Endothelial cell of umbilical vein (primary cell): Measurements from ENCODE around the gene SSUH2. TPM values are rescaled to one million over a fixed set of nuclear protein-coding genes. Genes with fewer than 3 reads are reported as not detected.

Experiments
- BruUV-seq: library from RNA; stranded (reverse); fragments of 400-500 nt; replicated peaks from 2 replicates; lab custom pipeline; 2021; lab: Mats Ljungman, UMichigan
- CTCF ChIA-PET: fragments of 300-600, 350-600 bp; sonication (Branson Sonifier 250); formaldehyde crosslinking; loops from one replicate; lab custom pipeline; 2021; ENCODE audit warnings: antibody characterized with exemption, inconsistent platforms; lab: Charles Lee
- POLR2A ChIA-PET: fragments of 300-600, 350-600 bp; sonication (Branson Sonifier 250); formaldehyde crosslinking; loops from one replicate; lab custom pipeline; 2021; ENCODE audit warnings: antibody characterized with exemption, inconsistent platforms; lab: Charles Lee
- DNase-seq: peaks from one replicate; pipeline ENCODE4 v3.0.0-alpha.2; 2011; ENCODE audit warnings: low read depth, low spot score
- FAIRE-seq: peaks from 2 replicates; lab custom pipeline; 2011; peaks lifted over from hg19 to GRCh38; lab: Jason Lieb, UNC
- H2AFZ ChIP-seq: 2 replicates; pipeline ENCODE4 v1.6.0; 2012; ENCODE audit warnings: low read depth, low read length, control low read depth, inconsistent platforms
- H3K27ac ChIP-seq: 2 replicates; pipeline ENCODE4 v1.5.1; 2011; ENCODE audit warnings: low read depth, mild to moderate bottlenecking, control low read depth, low read length, moderate library complexity; ENCODE audit not compliant: insufficient read depth
- H3K27me3 ChIP-seq, 2 experiments: 2 replicates each; pipeline versions ENCODE4 v1.6.0 to v1.6.1; 2011; ENCODE audit warnings: low read length in 2 of 2, mixed read lengths in 1 of 2; ENCODE audit not compliant: control insufficient read depth in 2 of 2, insufficient read depth in 2 of 2
- H3K36me3 ChIP-seq, 2 experiments: 2 replicates in 1 of 2; 3 replicates in 1 of 2; pipeline ENCODE4 v1.5.1; 2011; ENCODE audit warnings: low read length in 2 of 2, mild to moderate bottlenecking in 1 of 2, moderate library complexity in 1 of 2; ENCODE audit not compliant: control insufficient read depth in 2 of 2, insufficient read depth in 2 of 2; ENCODE audit errors: extremely low read depth in 1 of 2
- H3K4me1 ChIP-seq: 3 replicates; pipeline ENCODE4 v1.5.1; 2011; ENCODE audit warnings: mild to moderate bottlenecking, low read length; ENCODE audit not compliant: control insufficient read depth, insufficient read depth; ENCODE audit errors: extremely low read depth
- H3K4me2 ChIP-seq: 2 replicates; pipeline ENCODE4 v1.6.1; 2011; ENCODE audit warnings: low read length, control low read depth, mixed read lengths; ENCODE audit not compliant: insufficient read depth
- H3K4me3 ChIP-seq, 3 experiments: fragments of 200-600 bp in 1 of 3; sonication (generic), shearing (Covaris generic) in 1 of 3; replicated peaks in 1 of 3; 2 replicates each; pipeline ENCODE4 v1.5.1; 2011 to 2016; ENCODE audit warnings: control low read depth in 3 of 3, low read length in 3 of 3, mild to moderate bottlenecking in 2 of 3, inconsistent platforms in 1 of 3, low read depth in 1 of 3, moderate library complexity in 1 of 3; ENCODE audit not compliant: insufficient read depth in 1 of 3
- H3K79me2 ChIP-seq: 2 replicates; pipeline ENCODE4 v1.6.0; 2012; ENCODE audit warnings: low read length, inconsistent platforms; ENCODE audit not compliant: control insufficient read depth, insufficient read depth
- H3K9ac ChIP-seq: replicated peaks from 2 replicates; pipeline ENCODE3; 2011; ENCODE audit warnings: low read length, control low read depth; ENCODE audit not compliant: insufficient read depth; ENCODE audit errors: extremely low read depth
- H3K9me1 ChIP-seq: replicated peaks from 3 replicates; pipeline ENCODE4 v1.6.0; 2011; ENCODE audit warnings: mild to moderate bottlenecking, low read length; ENCODE audit not compliant: control insufficient read depth, insufficient read depth; ENCODE audit errors: extremely low read depth
- H3K9me3 ChIP-seq: replicated peaks from 2 replicates; pipeline ENCODE4 v1.5.1; 2012; ENCODE audit warnings: low read length, inconsistent platforms; ENCODE audit not compliant: control insufficient read depth, insufficient read depth
- H4K20me1 ChIP-seq: replicated peaks from 2 replicates; pipeline ENCODE3; 2011; ENCODE audit warnings: mild to moderate bottlenecking, low read length; ENCODE audit not compliant: control insufficient read depth, insufficient read depth; ENCODE audit errors: extremely low read depth
- EZH2 ChIP-seq: IDR thresholded peaks from 2 replicates; pipeline ENCODE4 v1.6.1; 2012; ENCODE audit warnings: borderline replicate concordance, low read depth, mild to moderate bottlenecking, moderate library complexity, low read length, inconsistent platforms; ENCODE audit not compliant: severe bottlenecking
- FOS ChIP-seq: IDR thresholded peaks from 2 replicates; pipeline ENCODE4 v1.6.1; 2011; ENCODE audit warnings: mild to moderate bottlenecking, low read length, moderate library complexity, borderline replicate concordance; ENCODE audit not compliant: insufficient read depth
- GATA2 ChIP-seq: IDR thresholded peaks from 2 replicates; pipeline ENCODE4 v1.7.0; 2011; ENCODE audit warnings: low read depth, mild to moderate bottlenecking, moderate library complexity, mixed read lengths, low read length; ENCODE audit not compliant: insufficient read length, insufficient read depth
- JUN ChIP-seq: IDR thresholded peaks from 2 replicates; pipeline ENCODE4 v1.6.1; 2011; ENCODE audit warnings: borderline replicate concordance, low read depth; ENCODE audit not compliant: insufficient read length, insufficient read depth
- MAX ChIP-seq: IDR thresholded peaks from 2 replicates; pipeline ENCODE4 v1.6.1; 2011; ENCODE audit not compliant: insufficient read depth, insufficient read length
- MYC ChIP-seq: IDR thresholded peaks from one replicate; pipeline ENCODE4 v1.6.1; 2011; ENCODE audit warnings: mild to moderate bottlenecking, low read depth, low read length
- POLR2A ChIP-seq: IDR thresholded peaks from 2 replicates; pipeline ENCODE4 v1.6.1; 2012; ENCODE audit warnings: low read depth, mild to moderate bottlenecking, control low read depth, low read length
- POLR2AphosphoS5 ChIP-seq: IDR thresholded peaks from 2 replicates; pipeline ENCODE4 v1.6.1; 2012; ENCODE audit warnings: low read depth, mild to moderate bottlenecking, control low read depth, low read length, moderate library complexity; ENCODE audit not compliant: insufficient read depth
- dilution Hi-C: fragments of 300-500 bp; cut with MboI; formaldehyde crosslinking; loops from one replicate; pipeline ENCODE4 v1.15.0; 2019; ENCODE audit warnings: low sequenced_read_pairs; ENCODE audit not compliant: extremely low pct_ligation_motif_present
- intact Hi-C: fragments of 100-400 bp; cut with micrococcal nuclease; formaldehyde crosslinking; loops from one replicate; pipeline ENCODE4 v1.10.0; 2022
- polyA plus RNA-seq, 4 experiments: library from polyadenylated mRNA; depleted of rRNA in 3 of 4; stranded (reverse) in 3 of 4; unstranded in 1 of 4; fragments of >200 nt; gene quantifications; 2 replicates each; pipeline versions ENCODE4 v1.2.1 to v1.2.3, GENCODE V29; 2011 to 2012; ENCODE audit warnings: missing spikeins in 1 of 4
- total RNA-seq: library from RNA; stranded (reverse); gene quantifications from 2 replicates; pipeline ENCODE4 v1.2.3, GENCODE V29; 2021
- TF ChIP-seq, protein P1 (sequence below), 2 donors: IDR thresholded peaks; 1 replicate in 1 of 2; 2 replicates in 1 of 2; pipeline ENCODE4 v1.5.1; 2011; ENCODE audit warnings: low read length in 2 of 2, mild to moderate bottlenecking in 2 of 2, moderate library complexity in 2 of 2, control low read depth in 1 of 2, inconsistent platforms in 1 of 2, low read depth in 1 of 2; ENCODE audit not compliant: insufficient read depth in 1 of 2; ENCODE audit errors: extremely low read depth in 1 of 2

The SSUH2 gene
- total and polyA plus RNA-seq, 2 donors (not counting 3 experiments of a cell fraction or from before 2014, with no cell fraction given) = 0.44 TPM; not detected in 1

DNA sequence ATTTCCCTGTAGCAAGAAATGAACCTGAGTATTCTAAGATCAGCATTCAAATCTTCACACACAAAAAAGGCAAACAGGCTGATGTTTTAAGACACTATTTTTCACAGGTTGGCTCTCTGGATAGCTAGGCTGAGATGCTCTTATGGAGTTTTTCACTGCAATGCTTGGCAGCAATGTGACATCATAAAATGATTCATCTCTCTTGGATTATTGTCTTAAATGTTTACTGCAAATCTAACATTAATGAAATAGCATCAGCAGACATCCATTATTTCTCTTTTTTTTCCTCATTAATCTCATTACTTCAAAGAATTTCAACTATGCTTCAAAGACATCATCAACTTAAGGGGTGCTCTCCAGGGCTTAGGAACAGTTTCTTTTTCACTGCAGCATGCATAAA, 23.6 kb upstream of the SSUH2 start:
- H3K79me2 ChIP-seq = no peaks in the 10 kb centered on the region
- FAIRE-seq = no peak
- H2AFZ ChIP-seq = no peak overlapping the region
- H3K9me3 ChIP-seq = no peaks in the 10 kb centered on the region
- H3K4me2 ChIP-seq = no peak overlapping the region
- H3K27ac ChIP-seq = no peak overlapping the region
- no peaks in the 10 kb centered on the region for H3K4me1 ChIP-seq
- ChIA-PET CTCF (no interaction called here), POLR2A (no interaction called here)
- H3K9me1 ChIP-seq = no peaks in the 10 kb centered on the region
- no peak overlapping the region for H3K4me3 ChIP-seq
- no peak for DNase-seq
- dilution Hi-C loops = no loop called here
- H3K9ac ChIP-seq = no peak overlapping the region
- no peaks in the 10 kb centered on the region for H4K20me1 ChIP-seq
- no peaks in the 10 kb centered on the region for H3K36me3 ChIP-seq
- TF ChIP-seq MYC = no peak
- TF ChIP-seq POLR2AphosphoS5 = no peak
- TF ChIP-seq POLR2A = no peak
- TF ChIP-seq JUN = no peak
- TF ChIP-seq GATA2 = no peak
- TF ChIP-seq EZH2 = no peak
- TF ChIP-seq FOS = no peak
- no peak for TF ChIP-seq MAX
- TF ChIP-seq, protein P1, sequence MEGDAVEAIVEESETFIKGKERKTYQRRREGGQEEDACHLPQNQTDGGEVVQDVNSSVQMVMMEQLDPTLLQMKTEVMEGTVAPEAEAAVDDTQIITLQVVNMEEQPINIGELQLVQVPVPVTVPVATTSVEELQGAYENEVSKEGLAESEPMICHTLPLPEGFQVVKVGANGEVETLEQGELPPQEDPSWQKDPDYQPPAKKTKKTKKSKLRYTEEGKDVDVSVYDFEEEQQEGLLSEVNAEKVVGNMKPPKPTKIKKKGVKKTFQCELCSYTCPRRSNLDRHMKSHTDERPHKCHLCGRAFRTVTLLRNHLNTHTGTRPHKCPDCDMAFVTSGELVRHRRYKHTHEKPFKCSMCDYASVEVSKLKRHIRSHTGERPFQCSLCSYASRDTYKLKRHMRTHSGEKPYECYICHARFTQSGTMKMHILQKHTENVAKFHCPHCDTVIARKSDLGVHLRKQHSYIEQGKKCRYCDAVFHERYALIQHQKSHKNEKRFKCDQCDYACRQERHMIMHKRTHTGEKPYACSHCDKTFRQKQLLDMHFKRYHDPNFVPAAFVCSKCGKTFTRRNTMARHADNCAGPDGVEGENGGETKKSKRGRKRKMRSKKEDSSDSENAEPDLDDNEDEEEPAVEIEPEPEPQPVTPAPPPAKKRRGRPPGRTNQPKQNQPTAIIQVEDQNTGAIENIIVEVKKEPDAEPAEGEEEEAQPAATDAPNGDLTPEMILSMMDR (IDR thresholded peaks at IDR 0.05; ENCODE audit: extremely low read depth in 1 of 2, insufficient read depth in 1 of 2, low read depth in 1 of 2, low read length in 2 of 2) = no peak
- H3K27me3 ChIP-seq = peaks cover 0 to 5% of the 10 kb centered on the region in 2 experiments
- no TSS peak for BruUV-seq
- intact Hi-C loops = loop anchor here (10.0 kb wide), 1 partner anchor 297 kb away; the partner anchor contains the start of gene RAD18
